B cell (primary cell): Measurements from ENCODE around the gene ZNF100.
"Not testable (repeated sequence)": the region's sequence is repeated elsewhere in the genome, so short reads cannot be mapped to it uniquely, and the experiment has no call there.

Experiments used
- CTCF ChIP-seq: fragments of 200-600 bp; IDR thresholded peaks from one replicate; pipeline ENCODE4 v1.8.0; 2022; ENCODE audit warnings: antibody characterized with exemption, mild to moderate bottlenecking
- EZH2 ChIP-seq: IDR thresholded peaks from 2 replicates; pipeline ENCODE4 v1.6.1; 2012; ENCODE audit warnings: borderline replicate concordance, low read depth, mild to moderate bottlenecking, moderate library complexity, low read length; ENCODE audit not compliant: insufficient read depth, poor library complexity, severe bottlenecking

GRCh38 chr19:21761547-21761946 lies 5.8 kb downstream of the ZNF100 start:
- not testable (repeated sequence) for TF ChIP-seq CTCF, EZH2
